Retinal pigment epithelial cell (primary cell): ENCODE results near the gene PDE4D.

ENCODE experiments used
- DNase-seq: peaks from one replicate; pipeline ENCODE4 v3.0.0-alpha.2; 2010; ENCODE audit warnings: low read depth
- H3K4me3 ChIP-seq: 2 replicates; pipeline ENCODE4 v1.5.1; 2011; ENCODE audit warnings: mild to moderate bottlenecking, low read length, control low read depth, moderate library complexity
- TF ChIP-seq, protein P1 (sequence below): conservative IDR thresholded peaks from 2 replicates; pipeline ENCODE4 v1.5.1; 2011; ENCODE audit warnings: low read depth, low read length, control low read depth, inconsistent platforms

The PDE4D gene

DNA sequence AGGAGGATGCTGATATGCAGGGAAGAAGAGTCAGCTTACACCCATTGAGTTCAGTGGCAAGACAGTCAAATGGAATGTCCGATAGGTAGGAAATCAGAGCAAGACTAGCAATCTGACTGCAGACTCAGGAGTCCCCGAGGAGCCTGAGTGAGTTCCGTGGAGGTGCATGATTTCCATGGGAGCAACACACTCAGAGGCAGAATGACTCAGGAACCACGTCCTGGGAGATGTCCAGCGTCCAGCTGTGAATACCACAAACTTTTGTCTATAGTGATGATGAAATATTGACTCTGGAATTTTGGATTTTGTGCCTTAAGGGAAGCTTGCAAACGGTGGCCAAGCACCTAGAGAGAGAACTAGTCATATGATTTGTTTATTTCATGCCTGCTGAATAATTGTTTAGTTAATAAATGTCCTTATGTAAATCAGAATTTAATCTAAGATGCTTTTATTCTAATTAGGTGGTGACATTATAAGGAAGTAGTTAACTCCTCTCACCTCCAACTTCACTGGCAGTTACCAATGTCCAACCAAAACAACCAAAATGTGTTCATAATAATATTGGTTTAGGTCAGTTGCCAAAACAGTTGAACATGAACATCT lies 100.4 kb downstream of the PDE4D start:
- no peak overlapping the region for H3K4me3 ChIP-seq
- TF ChIP-seq, protein P1, sequence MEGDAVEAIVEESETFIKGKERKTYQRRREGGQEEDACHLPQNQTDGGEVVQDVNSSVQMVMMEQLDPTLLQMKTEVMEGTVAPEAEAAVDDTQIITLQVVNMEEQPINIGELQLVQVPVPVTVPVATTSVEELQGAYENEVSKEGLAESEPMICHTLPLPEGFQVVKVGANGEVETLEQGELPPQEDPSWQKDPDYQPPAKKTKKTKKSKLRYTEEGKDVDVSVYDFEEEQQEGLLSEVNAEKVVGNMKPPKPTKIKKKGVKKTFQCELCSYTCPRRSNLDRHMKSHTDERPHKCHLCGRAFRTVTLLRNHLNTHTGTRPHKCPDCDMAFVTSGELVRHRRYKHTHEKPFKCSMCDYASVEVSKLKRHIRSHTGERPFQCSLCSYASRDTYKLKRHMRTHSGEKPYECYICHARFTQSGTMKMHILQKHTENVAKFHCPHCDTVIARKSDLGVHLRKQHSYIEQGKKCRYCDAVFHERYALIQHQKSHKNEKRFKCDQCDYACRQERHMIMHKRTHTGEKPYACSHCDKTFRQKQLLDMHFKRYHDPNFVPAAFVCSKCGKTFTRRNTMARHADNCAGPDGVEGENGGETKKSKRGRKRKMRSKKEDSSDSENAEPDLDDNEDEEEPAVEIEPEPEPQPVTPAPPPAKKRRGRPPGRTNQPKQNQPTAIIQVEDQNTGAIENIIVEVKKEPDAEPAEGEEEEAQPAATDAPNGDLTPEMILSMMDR = no peak
- DNase-seq = no peak

DNA sequence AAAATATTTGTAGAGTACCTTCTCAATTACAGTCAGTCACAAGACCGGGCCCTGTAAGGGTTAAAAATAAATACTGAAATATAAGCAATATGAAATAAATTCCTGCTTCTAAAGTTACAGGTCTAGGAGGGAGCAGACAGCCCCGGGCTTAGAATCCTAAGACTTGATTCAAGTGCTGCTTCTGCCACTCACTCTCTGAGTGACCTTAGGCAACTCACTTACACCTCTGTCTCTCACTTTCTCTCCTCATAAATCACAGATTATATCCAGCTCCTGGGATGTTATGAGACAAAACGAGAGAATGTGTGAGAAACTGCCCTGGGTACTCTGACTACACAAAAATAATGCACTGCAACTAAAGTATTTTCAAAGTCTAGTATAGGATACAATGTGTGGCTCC lies 101.9 kb downstream of the PDE4D start:
- H3K4me3 ChIP-seq = no peak overlapping the region
- TF ChIP-seq, protein P1 = no peak
- DNase-seq = no peak

DNA sequence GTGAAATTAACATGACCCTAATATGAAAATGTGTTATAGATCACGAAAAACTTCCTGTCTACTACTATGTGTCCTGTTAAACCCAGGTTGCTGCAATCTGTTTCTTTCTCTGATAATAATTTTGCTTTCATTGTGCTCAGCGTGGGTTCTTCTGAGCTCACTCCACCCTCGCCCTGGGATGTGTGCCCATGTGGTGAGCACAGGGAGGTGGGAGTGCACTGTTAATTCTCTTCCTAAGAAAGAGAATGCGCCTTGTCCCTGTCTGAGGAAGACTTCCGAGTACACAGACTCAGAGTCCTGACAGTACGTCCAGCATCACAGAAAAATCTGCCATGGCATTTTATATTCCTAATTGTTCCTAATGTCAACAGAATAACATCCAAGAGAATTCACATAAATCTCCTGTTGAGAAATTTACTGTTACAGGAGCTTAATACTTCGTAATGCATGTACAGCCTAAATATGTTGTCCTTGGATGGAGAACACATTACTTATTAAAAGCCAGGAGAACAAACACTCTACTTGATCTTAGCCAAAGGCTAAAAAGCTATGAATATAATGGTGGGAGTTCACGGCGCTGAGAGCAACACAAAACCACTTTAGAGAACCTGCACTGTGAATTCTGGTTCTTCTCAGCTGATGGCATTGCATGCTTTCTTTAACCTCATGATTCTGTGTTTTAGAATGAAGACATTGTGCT lies 102.6 kb downstream of the PDE4D start:
- TF ChIP-seq, protein P1 = no peak

DNA sequence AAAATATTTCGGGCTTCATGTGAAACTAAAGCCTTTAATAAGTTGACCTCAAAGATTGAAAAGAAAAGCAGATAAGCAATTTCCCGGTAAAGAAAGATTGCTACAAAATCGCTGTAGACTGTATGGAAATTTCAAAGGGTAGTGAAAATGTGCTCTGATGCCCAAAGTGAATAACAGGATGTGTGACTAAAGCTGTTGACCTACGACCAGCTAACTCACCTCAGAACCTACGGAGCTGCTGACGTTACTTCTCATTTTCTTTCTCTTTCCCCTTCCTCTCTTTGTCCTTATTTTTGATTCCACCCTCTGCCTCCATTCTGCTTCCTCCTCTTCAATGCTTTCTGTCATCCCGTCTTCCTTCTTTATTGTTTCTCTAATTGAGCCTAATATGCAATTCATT lies 103.2 kb downstream of the PDE4D start:
- no peak overlapping the region for H3K4me3 ChIP-seq
- TF ChIP-seq, protein P1 = no peak
- DNase-seq = no peak

More for the DNA sequence above, 102.6 kb downstream of the PDE4D start:
- H3K4me3 ChIP-seq = no peak overlapping the region
- DNase-seq = no peak

DNA sequence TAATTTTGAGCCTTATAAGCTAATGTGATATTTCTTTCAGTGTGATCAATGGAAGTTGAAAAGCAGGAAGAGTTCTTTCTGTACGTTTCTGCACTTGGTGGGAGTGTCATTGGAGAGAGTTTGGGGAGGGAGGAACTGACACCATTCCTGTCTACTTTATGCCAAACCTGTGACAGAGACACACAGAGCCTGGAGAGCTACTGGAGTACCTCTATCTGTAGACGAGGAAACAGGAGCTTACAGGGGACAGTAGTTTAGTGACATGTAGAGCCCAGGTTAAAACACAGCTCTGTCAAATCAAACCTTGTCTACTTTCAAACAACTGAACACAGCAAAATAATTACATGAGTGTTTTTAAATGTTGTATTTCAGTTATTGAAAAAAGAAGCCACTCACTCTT lies 103.6 kb downstream of the PDE4D start:
- DNase-seq = no peak
- TF ChIP-seq, protein P1 = no peak
- no peak overlapping the region for H3K4me3 ChIP-seq

DNA sequence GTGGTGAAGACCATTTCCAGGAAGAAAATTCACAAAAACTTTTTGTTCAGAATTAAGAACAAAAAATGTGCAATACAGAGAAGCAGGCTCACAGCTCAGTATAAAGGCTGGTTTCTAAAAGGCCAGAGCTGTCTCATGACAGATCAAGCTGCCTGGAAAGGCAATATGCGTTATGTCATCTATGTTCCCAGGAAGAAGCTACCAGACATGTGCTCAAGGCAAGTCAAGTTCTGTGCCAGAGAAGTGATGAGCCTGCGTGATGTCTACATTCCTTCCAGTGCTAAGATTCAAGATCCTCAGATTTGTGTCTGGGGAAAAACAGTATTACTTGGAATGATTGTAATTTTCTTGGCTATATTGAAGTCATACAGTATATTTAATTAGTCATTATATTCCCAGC lies 104.3 kb downstream of the PDE4D start:
- H3K4me3 ChIP-seq = no peak overlapping the region
- no peak for DNase-seq
- TF ChIP-seq, protein P1 = no peak

DNA sequence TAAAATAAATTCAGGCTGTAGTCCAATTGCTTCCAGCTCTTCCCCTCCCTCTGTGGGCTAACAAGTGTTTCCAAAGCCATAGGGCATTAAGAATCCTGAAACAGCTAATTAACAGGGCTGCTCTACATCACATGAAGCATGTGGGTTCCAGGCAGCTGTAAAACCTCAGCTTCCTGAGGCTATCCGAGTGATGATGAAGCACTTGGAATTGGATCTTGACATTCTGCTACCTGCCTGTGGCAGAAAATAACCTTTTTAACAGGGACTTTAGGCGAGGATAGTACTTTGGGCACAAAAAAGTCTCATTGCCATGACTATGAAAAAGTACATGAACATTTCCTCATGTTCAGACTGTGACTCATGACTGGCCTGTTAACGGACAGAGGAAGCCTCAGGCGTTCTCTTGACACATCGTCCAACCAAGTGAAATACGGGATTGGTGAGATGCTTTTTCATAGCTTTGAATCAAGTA lies 107.2 kb downstream of the PDE4D start:
- peak; percentile 65 for DNase-seq
- no peak overlapping the region for H3K4me3 ChIP-seq
- TF ChIP-seq, protein P1 = peak; percentile 1
